Prostate gland (tissue), 2 donors: ENCODE results near the gene IQGAP2. TPM values are rescaled to one million over a fixed set of nuclear protein-coding genes. Genes with fewer than 3 reads are reported as not detected.

ENCODE experiments used
- DNase-seq: peaks from one replicate; pipeline ENCODE4 v3.0.0-alpha.2; 2019; ENCODE audit warnings: low spot score
- H3K27ac ChIP-seq, 2 donors: fragments of 200-600 bp; sonication (generic); 2 replicates each; pipeline ENCODE4 v1.5.1; 2017 to 2019
- H3K27me3 ChIP-seq: fragments of 200-600 bp; sonication (generic); replicated peaks from 2 replicates; pipeline ENCODE4 v1.5.1; 2019; ENCODE audit not compliant: insufficient read depth
- H3K36me3 ChIP-seq, 2 donors: fragments of 200-600 bp; sonication (generic); 1 replicate in 1 of 2; 2 replicates in 1 of 2; pipeline versions ENCODE4 v1.5.1 to v1.8.1; 2017 to 2019
- H3K4me1 ChIP-seq: fragments of 200-600 bp; sonication (generic); replicated peaks from 2 replicates; pipeline ENCODE4 v1.5.1; 2019
- H3K4me3 ChIP-seq, 2 donors: fragments of 200-600 bp; sonication (generic); 2 replicates each; pipeline ENCODE4 v1.5.1; 2017 to 2019
- H3K9me3 ChIP-seq: fragments of 200-600 bp; sonication (generic); 2 replicates; pipeline ENCODE4 v1.5.1; 2017
- POLR2A ChIP-seq: fragments of 450-650 bp; IDR thresholded peaks from one replicate; pipeline ENCODE4 v1.6.1; 2016; ENCODE audit warnings: antibody characterized with exemption, mild to moderate bottlenecking
- POLR2AphosphoS5 ChIP-seq: sonication (generic); formaldehyde crosslinking; IDR thresholded peaks from one replicate; pipeline ENCODE4 v1.6.1; 2017; ENCODE audit warnings: antibody characterized with exemption
- WGBS: methylation state at CpG from one replicate; pipeline ENCODE4 v1.1.5; 2018; 5-methylcytosine and 5-hydroxymethylcytosine counted together
- intact Hi-C: fragments of 100-400 bp; cut with DNase I; formaldehyde crosslinking; loops from one replicate; pipeline ENCODE4 v1.14.2; 2022
- total RNA-seq, 2 donors: library from RNA; depleted of rRNA; stranded (reverse); fragments of >200 nt; gene quantifications; one replicate each; pipeline ENCODE4 v1.1.0, GENCODE V29; 2016
- TF ChIP-seq, protein P1 (sequence below), 4 experiments: fragments of 200-600 bp in 2 of 4; fragments of 450-650 bp in 2 of 4; sonication (generic) in 2 of 4; IDR thresholded peaks; 1 replicate in 3 of 4; 2 replicates in 1 of 4; pipeline ENCODE4 v1.5.1; 2016 to 2019; ENCODE audit warnings: antibody characterized with exemption in 4 of 4, mild to moderate bottlenecking in 2 of 4, moderate library complexity in 2 of 4

The IQGAP2 gene
- total RNA-seq, 2 donors from 2014 or later = 41.5 to 64.9 TPM

- Histone ChIP-seq H3K4me3 (no peak overlapping the region), H3K4me1 (no peaks in the 10 kb centered on the region), H3K36me3 (no peaks in the 10 kb centered on the region), H3K9me3 (no peaks in the 10 kb centered on the region), H3K27me3 (no peaks in the 10 kb centered on the region), H3K27ac (no peak overlapping the region)
- TF ChIP-seq, protein P1, sequence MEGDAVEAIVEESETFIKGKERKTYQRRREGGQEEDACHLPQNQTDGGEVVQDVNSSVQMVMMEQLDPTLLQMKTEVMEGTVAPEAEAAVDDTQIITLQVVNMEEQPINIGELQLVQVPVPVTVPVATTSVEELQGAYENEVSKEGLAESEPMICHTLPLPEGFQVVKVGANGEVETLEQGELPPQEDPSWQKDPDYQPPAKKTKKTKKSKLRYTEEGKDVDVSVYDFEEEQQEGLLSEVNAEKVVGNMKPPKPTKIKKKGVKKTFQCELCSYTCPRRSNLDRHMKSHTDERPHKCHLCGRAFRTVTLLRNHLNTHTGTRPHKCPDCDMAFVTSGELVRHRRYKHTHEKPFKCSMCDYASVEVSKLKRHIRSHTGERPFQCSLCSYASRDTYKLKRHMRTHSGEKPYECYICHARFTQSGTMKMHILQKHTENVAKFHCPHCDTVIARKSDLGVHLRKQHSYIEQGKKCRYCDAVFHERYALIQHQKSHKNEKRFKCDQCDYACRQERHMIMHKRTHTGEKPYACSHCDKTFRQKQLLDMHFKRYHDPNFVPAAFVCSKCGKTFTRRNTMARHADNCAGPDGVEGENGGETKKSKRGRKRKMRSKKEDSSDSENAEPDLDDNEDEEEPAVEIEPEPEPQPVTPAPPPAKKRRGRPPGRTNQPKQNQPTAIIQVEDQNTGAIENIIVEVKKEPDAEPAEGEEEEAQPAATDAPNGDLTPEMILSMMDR (IDR thresholded peaks at IDR 0.05) = no peak
- TF ChIP-seq POLR2AphosphoS5 (no peak), POLR2A (no peak)
- intact Hi-C loops = no loop called here
- 98% methylated on average over 10 of the region's 10 CpGs for WGBS
- DNase-seq = no peak
These were observed 126.6 kb downstream of the IQGAP2 start for GRCh38 chr5:76529464-76530344.

GRCh38 chr5:76532052-76532451 is 129.0 kb downstream of the IQGAP2 start:
- no peak overlapping the region for H3K4me3 ChIP-seq
- WGBS = over 99% methylated on average over 3 of the region's 3 CpGs
- H3K36me3 ChIP-seq = no peaks in the 10 kb centered on the region
- DNase-seq = no peak
- intact Hi-C loops = no loop called here
- H3K9me3 ChIP-seq = no peaks in the 10 kb centered on the region
- TF ChIP-seq POLR2AphosphoS5 (no peak), POLR2A (no peak)
- TF ChIP-seq, protein P1 (IDR thresholded peaks at IDR 0.05) = no peak
- no peaks in the 10 kb centered on the region for H3K4me1 ChIP-seq
- no peak overlapping the region for H3K27ac ChIP-seq
- H3K27me3 ChIP-seq = no peaks in the 10 kb centered on the region

GRCh38 chr5:76532973-76533372 is 129.9 kb downstream of the IQGAP2 start:
- no peak for DNase-seq
- no peak overlapping the region for H3K27ac ChIP-seq
- H3K9me3 ChIP-seq = no peaks in the 10 kb centered on the region
- WGBS = 98% methylated on average over 4 of the region's 4 CpGs
- no peaks in the 10 kb centered on the region for H3K4me1 ChIP-seq
- intact Hi-C loops = no loop called here
- no peaks in the 10 kb centered on the region for H3K36me3 ChIP-seq
- TF ChIP-seq POLR2AphosphoS5 = no peak
- TF ChIP-seq POLR2A = no peak
- TF ChIP-seq, protein P1 (IDR thresholded peaks at IDR 0.05) = no peak
- no peak overlapping the region for H3K4me3 ChIP-seq
- no peaks in the 10 kb centered on the region for H3K27me3 ChIP-seq

DNA sequence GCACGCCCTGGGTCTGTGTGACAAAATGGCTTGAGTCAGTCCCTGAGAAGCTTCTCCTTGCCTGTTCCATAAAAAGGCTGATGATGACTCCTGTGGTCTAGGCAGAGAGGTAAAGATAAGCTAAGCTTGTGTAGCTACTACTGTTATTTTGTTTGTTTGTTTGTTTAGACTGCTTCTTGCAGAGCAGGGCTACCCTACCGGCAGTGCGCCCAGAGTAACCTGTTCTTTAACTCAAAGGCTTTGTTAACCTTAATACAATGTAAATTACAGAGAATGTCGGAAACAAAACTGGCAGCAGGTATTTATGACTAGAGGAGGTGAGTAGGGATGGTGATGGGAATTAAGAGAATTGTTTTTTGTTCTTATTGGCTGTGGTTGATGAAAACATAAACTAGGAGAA is 132.5 kb downstream of the IQGAP2 start:
- TF ChIP-seq POLR2A = no peak
- TF ChIP-seq, protein P1 (IDR thresholded peaks at IDR 0.05) = no peak
- no peak for TF ChIP-seq POLR2AphosphoS5
- no peak overlapping the region for H3K4me3 ChIP-seq
- no peaks in the 10 kb centered on the region for H3K27me3 ChIP-seq
- H3K27ac ChIP-seq = no peak overlapping the region
- no peaks in the 10 kb centered on the region for H3K9me3 ChIP-seq
- intact Hi-C loops = no loop called here
- DNase-seq = no peak
- WGBS = 79% methylated on average over 4 of the region's 4 CpGs
- no peaks in the 10 kb centered on the region for H3K4me1 ChIP-seq
- H3K36me3 ChIP-seq = no peaks in the 10 kb centered on the region

- no peak overlapping the region for H3K4me3 ChIP-seq
- H3K4me1 ChIP-seq = no peaks in the 10 kb centered on the region
- no peaks in the 10 kb centered on the region for H3K9me3 ChIP-seq
- DNase-seq = no peak
- no peak overlapping the region for H3K27ac ChIP-seq
- TF ChIP-seq, protein P1 (IDR thresholded peaks at IDR 0.05) = no peak
- TF ChIP-seq POLR2AphosphoS5 (no peak), POLR2A (no peak)
- 68% methylated on average over 3 of the region's 3 CpGs for WGBS
- H3K27me3 ChIP-seq = no peaks in the 10 kb centered on the region
- intact Hi-C loops = no loop called here
- H3K36me3 ChIP-seq = no peaks in the 10 kb centered on the region
These were observed 134.0 kb downstream of the IQGAP2 start for GRCh38 chr5:76537073-76537543.
